ENCODE measurements around the gene HLA-DOA.

DNA sequence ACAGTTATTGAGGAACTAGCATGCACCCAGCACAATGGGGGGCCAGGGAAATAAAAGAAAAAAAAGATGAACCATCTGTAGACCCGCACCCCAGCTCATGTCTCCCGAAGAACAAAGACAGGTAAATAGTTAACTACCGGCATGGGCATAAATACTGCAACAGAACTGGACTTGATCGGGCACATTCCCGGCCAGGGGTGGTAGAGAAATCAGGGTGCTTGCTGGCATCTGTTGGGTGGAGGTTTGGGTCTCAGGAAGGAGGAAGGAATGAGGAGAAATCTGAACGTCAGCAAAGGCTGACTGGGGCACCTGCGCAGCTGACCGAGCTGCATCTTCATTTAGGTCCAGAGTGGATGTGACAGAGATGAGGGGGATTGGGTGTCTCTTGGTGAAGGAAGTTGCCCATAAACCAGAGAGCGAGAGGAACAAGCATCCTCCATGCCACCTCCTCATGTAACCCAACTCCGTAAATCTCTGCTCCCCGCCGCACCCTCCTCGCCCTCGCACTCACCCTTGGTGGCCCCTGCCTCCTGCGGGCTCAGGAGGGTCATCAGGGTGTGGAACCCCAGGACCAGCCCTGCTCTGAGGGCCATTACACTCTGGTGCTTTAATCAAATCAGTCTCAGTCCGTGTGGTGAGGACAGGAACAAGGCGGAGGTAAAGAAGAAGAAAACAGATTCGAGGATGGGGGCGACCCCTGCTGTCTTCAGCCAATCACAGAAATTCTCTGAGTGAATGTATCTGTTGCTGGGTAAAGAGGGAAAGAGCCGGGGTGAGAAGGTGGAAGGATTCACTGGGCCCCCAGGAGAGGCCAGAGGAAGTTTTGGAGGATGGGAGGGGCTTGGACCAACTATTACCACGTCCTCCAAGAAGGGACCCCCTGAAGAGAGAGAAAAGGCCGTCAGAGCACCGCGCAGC is at the start of gene HLA-DOA:
- TF ChIP-seq ARNTL (CRISPR knock-in tag; IDR thresholded peaks at IDR 0.05; ENCODE audit: borderline replicate concordance, low read depth) (no peak), ZFP30 (CRISPR knock-in tag; IDR thresholded peaks at IDR 0.05) (no peak), OSR1 (CRISPR knock-in tag; IDR thresholded peaks at IDR 0.05) (no peak), SNAI2 (CRISPR knock-in tag; IDR thresholded peaks at IDR 0.05) (no peak)
- TF ChIP-seq, protein P1, sequence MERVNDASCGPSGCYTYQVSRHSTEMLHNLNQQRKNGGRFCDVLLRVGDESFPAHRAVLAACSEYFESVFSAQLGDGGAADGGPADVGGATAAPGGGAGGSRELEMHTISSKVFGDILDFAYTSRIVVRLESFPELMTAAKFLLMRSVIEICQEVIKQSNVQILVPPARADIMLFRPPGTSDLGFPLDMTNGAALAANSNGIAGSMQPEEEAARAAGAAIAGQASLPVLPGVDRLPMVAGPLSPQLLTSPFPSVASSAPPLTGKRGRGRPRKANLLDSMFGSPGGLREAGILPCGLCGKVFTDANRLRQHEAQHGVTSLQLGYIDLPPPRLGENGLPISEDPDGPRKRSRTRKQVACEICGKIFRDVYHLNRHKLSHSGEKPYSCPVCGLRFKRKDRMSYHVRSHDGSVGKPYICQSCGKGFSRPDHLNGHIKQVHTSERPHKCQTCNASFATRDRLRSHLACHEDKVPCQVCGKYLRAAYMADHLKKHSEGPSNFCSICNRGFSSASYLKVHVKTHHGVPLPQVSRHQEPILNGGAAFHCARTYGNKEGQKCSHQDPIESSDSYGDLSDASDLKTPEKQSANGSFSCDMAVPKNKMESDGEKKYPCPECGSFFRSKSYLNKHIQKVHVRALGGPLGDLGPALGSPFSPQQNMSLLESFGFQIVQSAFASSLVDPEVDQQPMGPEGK (CRISPR knock-in tag; IDR thresholded peaks at IDR 0.05; ENCODE audit: borderline replicate concordance) = no peak

Measured in SK-N-SH treated with all-trans-retinoic acid at 6 μM for 48 hours (cell line).